Esophagus muscularis mucosa (tissue), 4 donors: ENCODE data around the gene SV2B. TPM values are rescaled to one million over a fixed set of nuclear protein-coding genes. Genes with fewer than 3 reads are reported as not detected.
A peak's percentile ranks its signal among the peaks of the same experiment; 100 is the strongest.

Experiments
- DNase-seq: peaks from one replicate; pipeline ENCODE4 v3.0.0-alpha.2; 2017; ENCODE audit errors: extremely low spot score
- H3K27ac ChIP-seq, 4 donors: fragments of 200-600 bp; sonication (generic); replicated peaks in 1 of 4; 1 replicate in 3 of 4; 2 replicates in 1 of 4; pipeline ENCODE4 v1.5.1; 2016 to 2019; ENCODE audit warnings: mild to moderate bottlenecking in 1 of 4
- H3K27me3 ChIP-seq, 4 donors: fragments of 200-600 bp; sonication (generic); one replicate each; pipeline versions ENCODE4 v1.5.1 to v1.6.0; 2016 to 2019
- H3K36me3 ChIP-seq, 4 donors: fragments of 200-600 bp; sonication (generic); one replicate each; pipeline ENCODE4 v1.5.1; 2016 to 2019
- H3K4me1 ChIP-seq, 4 donors: fragments of 200-600 bp; sonication (generic); one replicate each; pipeline ENCODE4 v1.5.1; 2016 to 2019
- H3K4me3 ChIP-seq, 4 donors: fragments of 200-600 bp; sonication (generic); 1 replicate in 2 of 4; 2 replicates in 2 of 4; pipeline ENCODE4 v1.5.1; 2016 to 2019; ENCODE audit warnings: mild to moderate bottlenecking in 4 of 4, moderate library complexity in 1 of 4
- H3K9me3 ChIP-seq, 4 donors: fragments of 200-600 bp; sonication (generic); 1 replicate in 3 of 4; 2 replicates in 1 of 4; pipeline ENCODE4 v1.5.1; 2016 to 2019
- CTCF ChIP-seq, 3 experiments: fragments of 200-600 bp in 2 of 3; fragments of 450-650 bp in 1 of 3; sonication (generic) in 2 of 3; IDR thresholded peaks; one replicate each; pipeline ENCODE4 v1.5.1; 2017 to 2019; ENCODE audit warnings: antibody characterized with exemption in 3 of 3, mild to moderate bottlenecking in 2 of 3, moderate library complexity in 1 of 3
- EP300 ChIP-seq: sonication (generic); formaldehyde crosslinking; IDR thresholded peaks from one replicate; pipeline ENCODE4 v1.6.1; 2017; ENCODE audit warnings: antibody characterized with exemption
- POLR2A ChIP-seq: fragments of 450-650 bp; IDR thresholded peaks from one replicate; pipeline ENCODE4 v1.6.1; 2017; ENCODE audit warnings: antibody characterized with exemption, moderate library complexity, mild to moderate bottlenecking, low read depth
- POLR2AphosphoS5 ChIP-seq, 2 donors: sonication (generic); formaldehyde crosslinking; IDR thresholded peaks; one replicate each; pipeline ENCODE4 v1.6.1; 2017; ENCODE audit warnings: antibody characterized with exemption in 2 of 2
- WGBS: methylation state at CpG from one replicate; pipeline ENCODE4 v1.1.5; 2018; 5-methylcytosine and 5-hydroxymethylcytosine counted together
- intact Hi-C: fragments of 100-400 bp; cut with DNase I; formaldehyde crosslinking; loops from one replicate; pipeline ENCODE4 v1.15.1; 2023
- total RNA-seq, 4 donors: library from RNA; depleted of rRNA; stranded (reverse); fragments of >200 nt; gene quantifications; one replicate each; pipeline versions ENCODE4 v1.1.0 to v1.2.1, GENCODE V29; 2016

The SV2B gene
- total RNA-seq, 4 donors from 2014 or later, result 1.9 to 3.0 (median 2.1) TPM

GRCh38 chr15:91222052-91222451, 122.0 kb downstream of the SV2B start:
- Histone ChIP-seq H3K9me3 (no peaks in the 10 kb centered on the region), H3K4me3 (no peak overlapping the region), H3K4me1 (peaks cover 0 to 5% (median 1%) of the 10 kb centered on the region in 4 donors), H3K36me3 (no peaks in the 10 kb centered on the region), H3K27ac (no peak overlapping the region), H3K27me3 (peaks cover 0 to 28% (median 0%) of the 10 kb centered on the region in 4 donors)
- TF ChIP-seq CTCF (IDR thresholded peaks at IDR 0.05) (no peak), EP300 (no peak), POLR2A (no peak), POLR2AphosphoS5 (IDR thresholded peaks at IDR 0.05) (no peak)
- intact Hi-C loops, result loop anchor here (5.0 kb wide), 1 partner anchor 165 kb away; no protein-coding TSS in a partner anchor
- 91% methylated on average over 8 of the region's 8 CpGs for WGBS
- DNase-seq, result no peak

DNA sequence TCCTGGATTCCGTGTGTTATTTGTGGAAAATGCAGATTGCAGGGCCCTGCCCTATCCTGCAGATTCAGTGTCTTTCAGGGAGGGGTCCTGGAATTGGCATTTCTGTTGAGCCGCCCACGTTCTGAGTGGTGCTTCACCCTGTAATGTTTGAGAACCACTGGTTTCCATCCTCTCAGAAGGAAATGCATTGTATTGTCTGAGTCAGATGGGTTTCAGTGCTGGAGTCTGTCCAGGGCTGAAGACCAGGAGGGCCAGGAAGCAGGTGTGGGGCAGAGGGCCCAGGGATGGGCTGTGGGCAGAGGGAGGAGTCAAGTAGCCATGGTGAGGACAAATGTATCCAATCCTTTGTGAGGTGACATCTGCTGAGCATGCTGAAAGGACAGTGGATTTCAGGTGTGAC, 123.8 kb downstream of the SV2B start:
- DNase-seq, result no peak
- Histone ChIP-seq H3K27ac (no peak overlapping the region), H3K9me3 (no peaks in the 10 kb centered on the region), H3K4me3 (no peak overlapping the region), H3K4me1 (peaks cover 0 to 5% (median 1%) of the 10 kb centered on the region in 4 donors), H3K36me3 (no peaks in the 10 kb centered on the region), H3K27me3 (peaks cover 0 to 28% (median 0%) of the 10 kb centered on the region in 4 donors)
- intact Hi-C loops, result loop anchor here (5.0 kb wide), 1 partner anchor 167 kb away; no protein-coding TSS in a partner anchor
- no peak for TF ChIP-seq CTCF (IDR thresholded peaks at IDR 0.05)
- no peak for TF ChIP-seq POLR2AphosphoS5 (IDR thresholded peaks at IDR 0.05)
- TF ChIP-seq EP300, result no peak
- TF ChIP-seq POLR2A, result no peak
- WGBS, result 63% methylated on average over 3 of the region's 3 CpGs

GRCh38 chr15:91224755-91225380, 124.8 kb downstream of the SV2B start:
- no peaks in the 10 kb centered on the region for H3K36me3 ChIP-seq
- H3K9me3 ChIP-seq, result no peaks in the 10 kb centered on the region
- intact Hi-C loops, result loop anchor here (5.0 kb wide), 1 partner anchor 168 kb away; no protein-coding TSS in a partner anchor
- TF ChIP-seq POLR2A (no peak), EP300 (no peak), POLR2AphosphoS5 (IDR thresholded peaks at IDR 0.05) (no peak), CTCF (IDR thresholded peaks at IDR 0.05) (peak; percentile 34 to 61 (median 52))
- H3K4me1 ChIP-seq, result peaks cover 0 to 5% (median 1%) of the 10 kb centered on the region in 4 donors
- H3K27me3 ChIP-seq, result peaks cover 0 to 22% (median 0%) of the 10 kb centered on the region in 4 donors
- WGBS, result 72% methylated on average over 7 of the region's 7 CpGs
- H3K4me3 ChIP-seq, result no peak overlapping the region
- no peak for DNase-seq
- no peak overlapping the region for H3K27ac ChIP-seq

DNA sequence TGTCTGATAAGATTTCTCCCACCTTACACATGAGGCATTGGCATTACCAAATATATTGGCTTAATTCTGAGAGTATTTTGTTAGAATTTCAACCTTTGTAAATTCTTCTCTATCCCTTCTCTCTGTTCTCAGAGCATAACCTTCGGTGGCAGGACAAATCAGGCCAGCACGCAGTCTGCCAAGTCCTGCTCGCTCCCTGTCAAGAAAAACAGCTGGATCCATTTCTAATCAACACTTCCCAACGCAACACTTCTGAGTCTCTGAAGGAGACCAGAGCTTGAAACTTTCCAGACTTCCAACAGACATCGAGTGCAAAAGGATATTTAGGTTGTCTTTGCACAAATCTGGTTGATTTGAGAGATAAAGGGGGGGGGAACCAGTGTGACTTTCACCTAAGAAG, 125.7 kb downstream of the SV2B start:
- WGBS, result 25% methylated on average over 5 of the region's 5 CpGs

More for the DNA sequence above, 125.7 kb downstream of the SV2B start:
- H3K4me3 ChIP-seq, result no peak overlapping the region
- no peaks in the 10 kb centered on the region for H3K36me3 ChIP-seq
- peaks cover 0 to 5% (median 1%) of the 10 kb centered on the region in 4 donors for H3K4me1 ChIP-seq
- no peak overlapping the region for H3K27ac ChIP-seq
- DNase-seq, result no peak
- H3K27me3 ChIP-seq, result peaks cover 0 to 22% (median 0%) of the 10 kb centered on the region in 4 donors
- no peak for TF ChIP-seq CTCF (IDR thresholded peaks at IDR 0.05)
- TF ChIP-seq EP300, result no peak
- no peak for TF ChIP-seq POLR2AphosphoS5 (IDR thresholded peaks at IDR 0.05)
- TF ChIP-seq POLR2A, result no peak
- no peaks in the 10 kb centered on the region for H3K9me3 ChIP-seq
- intact Hi-C loops, result no loop called here
